H9 (cell line): ENCODE data around the gene TMEM234. TPM values are rescaled to one million over a fixed set of nuclear protein-coding genes. Genes with fewer than 3 reads are reported as not detected.

Source experiments
- DNase-seq: peaks from one replicate; pipeline ENCODE4 v3.0.0-alpha.2; 2017
- H2AFZ ChIP-seq: one replicate; pipeline ENCODE4 v1.6.1; 2013; ENCODE audit warnings: mild to moderate bottlenecking, low read length, control low read depth, moderate library complexity
- H2AK5ac ChIP-seq: 2 replicates; pipeline ENCODE4 v1.6.1; 2013; ENCODE audit warnings: low read length, control low read depth, mixed read lengths; ENCODE audit not compliant: insufficient read length
- H2BK120ac ChIP-seq: one replicate; pipeline ENCODE4 v1.6.1; 2013; ENCODE audit warnings: low read depth, mild to moderate bottlenecking, low read length, control low read depth, inconsistent platforms; ENCODE audit not compliant: poor library complexity, severe bottlenecking
- H2BK12ac ChIP-seq: 2 replicates; pipeline ENCODE4 v1.6.1; 2013; ENCODE audit warnings: low read length, control low read depth, mixed read lengths, low read depth; ENCODE audit not compliant: insufficient read length
- H2BK15ac ChIP-seq: 2 replicates; pipeline ENCODE4 v1.6.1; 2013; ENCODE audit warnings: low read depth, low read length, control low read depth
- H2BK20ac ChIP-seq: one replicate; pipeline ENCODE4 v1.6.1; 2013; ENCODE audit warnings: low read depth, mild to moderate bottlenecking, low read length, control low read depth, inconsistent platforms; ENCODE audit not compliant: poor library complexity, severe bottlenecking
- H2BK5ac ChIP-seq: 2 replicates; pipeline ENCODE4 v1.6.1; 2013; ENCODE audit warnings: low read length, control low read depth, mixed read lengths; ENCODE audit not compliant: insufficient read length
- H3K14ac ChIP-seq: 2 replicates; pipeline ENCODE4 v1.6.1; 2013; ENCODE audit warnings: low read length, control low read depth; ENCODE audit not compliant: insufficient read depth
- H3K18ac ChIP-seq: 2 replicates; pipeline ENCODE4 v1.6.1; 2013; ENCODE audit warnings: low read depth, mild to moderate bottlenecking, mixed read lengths, low read length, control low read depth; ENCODE audit not compliant: insufficient read length
- H3K23ac ChIP-seq: 2 replicates; pipeline ENCODE4 v1.6.1; 2013; ENCODE audit warnings: low read length, control low read depth, mixed read lengths, low read depth; ENCODE audit not compliant: insufficient read length
- H3K23me2 ChIP-seq: 2 replicates; pipeline ENCODE4 v1.6.1; 2013; ENCODE audit warnings: low read depth, mild to moderate bottlenecking, mixed read lengths, low read length, control low read depth; ENCODE audit not compliant: insufficient read length, poor library complexity, severe bottlenecking
- H3K27ac ChIP-seq: 2 replicates; pipeline ENCODE4 v1.5.1; 2013; ENCODE audit warnings: low read length, control low read depth, mixed read lengths, low read depth; ENCODE audit not compliant: insufficient read length
- H3K27me3 ChIP-seq: 2 replicates; pipeline ENCODE4 v1.6.1; 2013; ENCODE audit warnings: low read length, control low read depth, inconsistent platforms; ENCODE audit not compliant: insufficient read depth
- H3K4ac ChIP-seq: 2 replicates; pipeline ENCODE4 v1.6.1; 2013; ENCODE audit warnings: low read depth, mild to moderate bottlenecking, control low read depth, inconsistent platforms, low read length, moderate library complexity
- H3K4me1 ChIP-seq: 2 replicates; pipeline ENCODE4 v1.6.1; 2013; ENCODE audit warnings: low read length, control low read depth, inconsistent platforms; ENCODE audit not compliant: insufficient read depth
- H3K4me2 ChIP-seq: 2 replicates; pipeline ENCODE4 v1.6.1; 2013; ENCODE audit warnings: low read length, control low read depth, mixed read lengths; ENCODE audit not compliant: insufficient read length, insufficient read depth
- H3K56ac ChIP-seq: 2 replicates; pipeline ENCODE4 v1.6.1; 2013; ENCODE audit warnings: low read depth, mild to moderate bottlenecking, mixed read lengths, low read length, control low read depth; ENCODE audit not compliant: insufficient read length
- H3K79me1 ChIP-seq: 2 replicates; pipeline ENCODE4 v1.6.1; 2013; ENCODE audit warnings: low read depth, mild to moderate bottlenecking, moderate library complexity, low read length, control low read depth, inconsistent platforms; ENCODE audit not compliant: insufficient read depth, poor library complexity, severe bottlenecking
- H3K79me2 ChIP-seq: 2 replicates; pipeline ENCODE4 v1.6.1; 2013; ENCODE audit warnings: low read length, control low read depth, inconsistent platforms; ENCODE audit not compliant: insufficient read depth
- H3K9ac ChIP-seq: 2 replicates; pipeline ENCODE4 v1.6.1; 2013; ENCODE audit warnings: low read length, control low read depth, mixed read lengths; ENCODE audit not compliant: insufficient read length; ENCODE audit errors: extremely low read depth
- H3K9me3 ChIP-seq: one replicate; pipeline ENCODE4 v1.6.1; 2013; ENCODE audit warnings: low read depth, low read length, inconsistent platforms; ENCODE audit not compliant: control insufficient read depth
- H3T11ph ChIP-seq: one replicate; pipeline ENCODE4 v1.6.1; 2013; ENCODE audit warnings: mild to moderate bottlenecking, low read length, control low read depth, inconsistent platforms
- H4K20me1 ChIP-seq: one replicate; pipeline ENCODE4 v1.6.1; 2013; ENCODE audit not compliant: control insufficient read depth, insufficient read length, insufficient read depth
- H4K5ac ChIP-seq: 2 replicates; pipeline ENCODE4 v1.6.1; 2013; ENCODE audit warnings: low read depth, mild to moderate bottlenecking, mixed read lengths, low read length, control low read depth; ENCODE audit not compliant: insufficient read length
- H4K8ac ChIP-seq: replicated peaks from 2 replicates; pipeline ENCODE4 v1.6.1; 2013; ENCODE audit warnings: low read length, control low read depth, mixed read lengths, low read depth; ENCODE audit not compliant: insufficient read length
- H4K91ac ChIP-seq: 2 replicates; pipeline ENCODE4 v1.6.1; 2013; ENCODE audit warnings: low read depth, mild to moderate bottlenecking, moderate library complexity, mixed read lengths, low read length, control low read depth; ENCODE audit not compliant: insufficient read length
- H3K27ac Mint-ChIP-seq, 3 experiments: 2 replicates in 2 of 3; 3 replicates in 1 of 3; pipeline ENCODE4 v1.8.0; 2020 to 2021; ENCODE audit warnings: mixed read lengths in 3 of 3, mild to moderate bottlenecking in 1 of 3, moderate library complexity in 1 of 3
- H3K27me3 Mint-ChIP-seq: 2 replicates; pipeline ENCODE4 v1.8.0; 2021; ENCODE audit warnings: low read depth, mild to moderate bottlenecking, moderate library complexity, mixed read lengths
- H3K36me3 Mint-ChIP-seq, 3 experiments: 2 replicates in 2 of 3; 3 replicates in 1 of 3; pipeline ENCODE4 v1.8.0; 2020 to 2021; ENCODE audit warnings: low read depth in 3 of 3, mixed read lengths in 3 of 3; ENCODE audit not compliant: insufficient read depth in 1 of 3
- H3K4me1 Mint-ChIP-seq, 2 experiments: 2 replicates each; pipeline ENCODE4 v1.8.0; 2020; ENCODE audit warnings: mixed read lengths in 2 of 2
- H3K4me3 Mint-ChIP-seq, 2 experiments: 2 replicates in 1 of 2; 3 replicates in 1 of 2; pipeline ENCODE4 v1.8.0; 2020 to 2021; ENCODE audit warnings: mild to moderate bottlenecking in 2 of 2, mixed read lengths in 2 of 2, moderate library complexity in 1 of 2
- H3K9me3 Mint-ChIP-seq, 2 experiments: 2 replicates in 1 of 2; 3 replicates in 1 of 2; pipeline ENCODE4 v1.8.0; 2020; ENCODE audit warnings: mild to moderate bottlenecking in 2 of 2, mixed read lengths in 2 of 2, moderate library complexity in 1 of 2
- CTCF ChIP-seq: fragments of 200-600 bp; sonication (generic); conservative IDR thresholded peaks from 3 replicates; pipeline ENCODE4 v1.8.0; 2021; ENCODE audit warnings: antibody characterized with exemption, mild to moderate bottlenecking
- WGBS: extraction: QIAGEN DNeasy Blood & Tissue Kit; methylation state at CpG from one replicate; pipeline ENCODE4 v1.1.7; 2013; ENCODE audit warnings: missing lambda C conversion rate, low lambda C conversion rate, mixed read lengths; ENCODE audit not compliant: insufficient read length; ENCODE audit errors: extremely low coverage; 5-methylcytosine and 5-hydroxymethylcytosine counted together
- total RNA-seq: library from RNA; stranded (reverse); gene quantifications from 2 replicates; pipeline ENCODE4 v1.2.1, GENCODE V29; 2021

Gene TMEM234
- total RNA-seq, 1 experiment from 2014 or later = 19.7 TPM

- Histone ChIP-seq H3K27ac (no peak overlapping the region), H3K4me1 (peaks cover 6% of the 10 kb centered on the region), H3T11ph (no peak overlapping the region), H2AK5ac (no peak overlapping the region), H3K56ac (no peak overlapping the region), H3K27me3 (no peaks in the 10 kb centered on the region), H3K79me1 (peaks cover 6% of the 10 kb centered on the region), H3K9me3 (no peaks in the 10 kb centered on the region), H3K23me2 (peaks cover 7% of the 10 kb centered on the region), H3K14ac (no peak overlapping the region), H2BK120ac (no peak overlapping the region), H4K5ac (no peak overlapping the region), H2BK12ac (no peak overlapping the region), H2BK5ac (no peak overlapping the region), H3K4ac (no peak overlapping the region), H2AFZ (no peak overlapping the region), H3K9ac (no peak overlapping the region), H4K20me1 (no peaks in the 10 kb centered on the region), H4K91ac (no peak overlapping the region), H2BK15ac (no peak overlapping the region), H4K8ac (no peak overlapping the region), H3K18ac (no peak overlapping the region), H2BK20ac (no peak overlapping the region), H3K4me2 (peak overlapping the region; percentile 11), H3K79me2 (peaks cover 4% of the 10 kb centered on the region; the same call in 1 of the 2 replicates), H3K23ac (no peak overlapping the region)
- DNase-seq = no peak
- Mint-ChIP-seq H3K4me3 (peak overlapping the region; percentile 86 to 92), H3K27me3 (no peaks in the 10 kb centered on the region), H3K27ac (peak overlapping the region; percentile 72 to 90 (median 89); a peak in 6 of 7 replicates), H3K4me1 (peaks cover 28 to 33% of the 10 kb centered on the region in 2 experiments), H3K36me3 (peaks cover 27 to 54% (median 38%) of the 10 kb centered on the region in 3 experiments), H3K9me3 (no peaks in the 10 kb centered on the region)
- no peak for TF ChIP-seq CTCF
- no CpG with 5 or more reads among the region's 7 CpGs for WGBS
Measured at GRCh38 chr1:32179193-32179442, 43.0 kb downstream of the TMEM234 start.
